H9 (cell line): ENCODE data around the gene SIN3B. TPM values are rescaled to one million over a fixed set of nuclear protein-coding genes. Genes with fewer than 3 reads are reported as not detected.
"Not testable (repeated sequence)": the region's sequence is repeated elsewhere in the genome, so short reads cannot be mapped to it uniquely, and the experiment has no call there.

ENCODE experiments used
- DNase-seq: peaks from one replicate; pipeline ENCODE4 v3.0.0-alpha.2; 2017
- H2AFZ ChIP-seq: one replicate; pipeline ENCODE4 v1.6.1; 2013; ENCODE audit warnings: mild to moderate bottlenecking, low read length, control low read depth, moderate library complexity
- H2AK5ac ChIP-seq: 2 replicates; pipeline ENCODE4 v1.6.1; 2013; ENCODE audit warnings: low read length, control low read depth, mixed read lengths; ENCODE audit not compliant: insufficient read length
- H2BK120ac ChIP-seq: one replicate; pipeline ENCODE4 v1.6.1; 2013; ENCODE audit warnings: low read depth, mild to moderate bottlenecking, low read length, control low read depth, inconsistent platforms; ENCODE audit not compliant: poor library complexity, severe bottlenecking
- H2BK12ac ChIP-seq: 2 replicates; pipeline ENCODE4 v1.6.1; 2013; ENCODE audit warnings: low read length, control low read depth, mixed read lengths, low read depth; ENCODE audit not compliant: insufficient read length
- H2BK15ac ChIP-seq: 2 replicates; pipeline ENCODE4 v1.6.1; 2013; ENCODE audit warnings: low read depth, low read length, control low read depth
- H2BK20ac ChIP-seq: one replicate; pipeline ENCODE4 v1.6.1; 2013; ENCODE audit warnings: low read depth, mild to moderate bottlenecking, low read length, control low read depth, inconsistent platforms; ENCODE audit not compliant: poor library complexity, severe bottlenecking
- H2BK5ac ChIP-seq: 2 replicates; pipeline ENCODE4 v1.6.1; 2013; ENCODE audit warnings: low read length, control low read depth, mixed read lengths; ENCODE audit not compliant: insufficient read length
- H3K14ac ChIP-seq: 2 replicates; pipeline ENCODE4 v1.6.1; 2013; ENCODE audit warnings: low read length, control low read depth; ENCODE audit not compliant: insufficient read depth
- H3K18ac ChIP-seq: 2 replicates; pipeline ENCODE4 v1.6.1; 2013; ENCODE audit warnings: low read depth, mild to moderate bottlenecking, mixed read lengths, low read length, control low read depth; ENCODE audit not compliant: insufficient read length
- H3K23ac ChIP-seq: 2 replicates; pipeline ENCODE4 v1.6.1; 2013; ENCODE audit warnings: low read length, control low read depth, mixed read lengths, low read depth; ENCODE audit not compliant: insufficient read length
- H3K23me2 ChIP-seq: 2 replicates; pipeline ENCODE4 v1.6.1; 2013; ENCODE audit warnings: low read depth, mild to moderate bottlenecking, mixed read lengths, low read length, control low read depth; ENCODE audit not compliant: insufficient read length, poor library complexity, severe bottlenecking
- H3K27ac ChIP-seq: 2 replicates; pipeline ENCODE4 v1.5.1; 2013; ENCODE audit warnings: low read length, control low read depth, mixed read lengths, low read depth; ENCODE audit not compliant: insufficient read length
- H3K27me3 ChIP-seq: 2 replicates; pipeline ENCODE4 v1.6.1; 2013; ENCODE audit warnings: low read length, control low read depth, inconsistent platforms; ENCODE audit not compliant: insufficient read depth
- H3K4ac ChIP-seq: 2 replicates; pipeline ENCODE4 v1.6.1; 2013; ENCODE audit warnings: low read depth, mild to moderate bottlenecking, control low read depth, inconsistent platforms, low read length, moderate library complexity
- H3K4me1 ChIP-seq: 2 replicates; pipeline ENCODE4 v1.6.1; 2013; ENCODE audit warnings: low read length, control low read depth, inconsistent platforms; ENCODE audit not compliant: insufficient read depth
- H3K4me2 ChIP-seq: 2 replicates; pipeline ENCODE4 v1.6.1; 2013; ENCODE audit warnings: low read length, control low read depth, mixed read lengths; ENCODE audit not compliant: insufficient read length, insufficient read depth
- H3K56ac ChIP-seq: 2 replicates; pipeline ENCODE4 v1.6.1; 2013; ENCODE audit warnings: low read depth, mild to moderate bottlenecking, mixed read lengths, low read length, control low read depth; ENCODE audit not compliant: insufficient read length
- H3K79me1 ChIP-seq: 2 replicates; pipeline ENCODE4 v1.6.1; 2013; ENCODE audit warnings: low read depth, mild to moderate bottlenecking, moderate library complexity, low read length, control low read depth, inconsistent platforms; ENCODE audit not compliant: insufficient read depth, poor library complexity, severe bottlenecking
- H3K79me2 ChIP-seq: 2 replicates; pipeline ENCODE4 v1.6.1; 2013; ENCODE audit warnings: low read length, control low read depth, inconsistent platforms; ENCODE audit not compliant: insufficient read depth
- H3K9ac ChIP-seq: 2 replicates; pipeline ENCODE4 v1.6.1; 2013; ENCODE audit warnings: low read length, control low read depth, mixed read lengths; ENCODE audit not compliant: insufficient read length; ENCODE audit errors: extremely low read depth
- H3K9me3 ChIP-seq: one replicate; pipeline ENCODE4 v1.6.1; 2013; ENCODE audit warnings: low read depth, low read length, inconsistent platforms; ENCODE audit not compliant: control insufficient read depth
- H3T11ph ChIP-seq: one replicate; pipeline ENCODE4 v1.6.1; 2013; ENCODE audit warnings: mild to moderate bottlenecking, low read length, control low read depth, inconsistent platforms
- H4K20me1 ChIP-seq: one replicate; pipeline ENCODE4 v1.6.1; 2013; ENCODE audit not compliant: control insufficient read depth, insufficient read length, insufficient read depth
- H4K5ac ChIP-seq: 2 replicates; pipeline ENCODE4 v1.6.1; 2013; ENCODE audit warnings: low read depth, mild to moderate bottlenecking, mixed read lengths, low read length, control low read depth; ENCODE audit not compliant: insufficient read length
- H4K8ac ChIP-seq: replicated peaks from 2 replicates; pipeline ENCODE4 v1.6.1; 2013; ENCODE audit warnings: low read length, control low read depth, mixed read lengths, low read depth; ENCODE audit not compliant: insufficient read length
- H4K91ac ChIP-seq: 2 replicates; pipeline ENCODE4 v1.6.1; 2013; ENCODE audit warnings: low read depth, mild to moderate bottlenecking, moderate library complexity, mixed read lengths, low read length, control low read depth; ENCODE audit not compliant: insufficient read length
- H3K27ac Mint-ChIP-seq, 3 experiments: 2 replicates in 2 of 3; 3 replicates in 1 of 3; pipeline ENCODE4 v1.8.0; 2020 to 2021; ENCODE audit warnings: mixed read lengths in 3 of 3, mild to moderate bottlenecking in 1 of 3, moderate library complexity in 1 of 3
- H3K27me3 Mint-ChIP-seq: 2 replicates; pipeline ENCODE4 v1.8.0; 2021; ENCODE audit warnings: low read depth, mild to moderate bottlenecking, moderate library complexity, mixed read lengths
- H3K36me3 Mint-ChIP-seq, 3 experiments: 2 replicates in 2 of 3; 3 replicates in 1 of 3; pipeline ENCODE4 v1.8.0; 2020 to 2021; ENCODE audit warnings: low read depth in 3 of 3, mixed read lengths in 3 of 3; ENCODE audit not compliant: insufficient read depth in 1 of 3
- H3K4me1 Mint-ChIP-seq, 2 experiments: 2 replicates each; pipeline ENCODE4 v1.8.0; 2020; ENCODE audit warnings: mixed read lengths in 2 of 2
- H3K4me3 Mint-ChIP-seq, 2 experiments: 2 replicates in 1 of 2; 3 replicates in 1 of 2; pipeline ENCODE4 v1.8.0; 2020 to 2021; ENCODE audit warnings: mild to moderate bottlenecking in 2 of 2, mixed read lengths in 2 of 2, moderate library complexity in 1 of 2
- H3K9me3 Mint-ChIP-seq, 2 experiments: 2 replicates in 1 of 2; 3 replicates in 1 of 2; pipeline ENCODE4 v1.8.0; 2020; ENCODE audit warnings: mild to moderate bottlenecking in 2 of 2, mixed read lengths in 2 of 2, moderate library complexity in 1 of 2
- WGBS: extraction: QIAGEN DNeasy Blood & Tissue Kit; methylation state at CpG from one replicate; pipeline ENCODE4 v1.1.7; 2013; ENCODE audit warnings: missing lambda C conversion rate, low lambda C conversion rate, mixed read lengths; ENCODE audit not compliant: insufficient read length; ENCODE audit errors: extremely low coverage; 5-methylcytosine and 5-hydroxymethylcytosine counted together
- total RNA-seq: library from RNA; stranded (reverse); gene quantifications from 2 replicates; pipeline ENCODE4 v1.2.1, GENCODE V29; 2021
- TF ChIP-seq, protein P1 (sequence below): fragments of 200-600 bp; sonication (generic); conservative IDR thresholded peaks from 3 replicates; pipeline ENCODE4 v1.8.0; 2021; ENCODE audit warnings: antibody characterized with exemption, mild to moderate bottlenecking

The SIN3B gene
- total RNA-seq, 1 experiment from 2014 or later: 72.7 TPM

GRCh38 chr19:16874250-16874977 is 45.2 kb downstream of the SIN3B start:
- H2BK120ac ChIP-seq: no peak overlapping the region
- no peak overlapping the region for H3K56ac ChIP-seq
- no peak overlapping the region for H3K9ac ChIP-seq
- peak overlapping the region; percentile 74 for H4K5ac ChIP-seq
- no peak overlapping the region for H3K4ac ChIP-seq
- Mint-ChIP-seq H3K9me3 (peaks cover 0 to 7% of the 10 kb centered on the region in 2 experiments; a peak in 2 of 5 replicates), H3K4me3 (no peak overlapping the region), H3K27me3 (no peaks in the 10 kb centered on the region), H3K36me3 (peaks cover 50 to 88% (median 70%) of the 10 kb centered on the region in 3 experiments; a peak in 6 of 7 replicates), H3K27ac (peak overlapping the region; percentile 19 to 92 (median 89); a peak in 6 of 7 replicates), H3K4me1 (no peaks in the 10 kb centered on the region)
- no peak overlapping the region for H4K91ac ChIP-seq
- H2BK12ac ChIP-seq: no peak overlapping the region
- H2BK20ac ChIP-seq: no peak overlapping the region
- H3K23ac ChIP-seq: no peak overlapping the region
- H3K9me3 ChIP-seq: no peaks in the 10 kb centered on the region
- no peaks in the 10 kb centered on the region for H3K4me1 ChIP-seq
- WGBS: no CpG with 5 or more reads among the region's 1 CpG
- no peaks in the 10 kb centered on the region for H3K27me3 ChIP-seq
- H3K14ac ChIP-seq: no peak overlapping the region; the same call in 1 of the 2 replicates
- H2BK5ac ChIP-seq: no peak overlapping the region
- DNase-seq: no peak
- H3K79me2 ChIP-seq: peaks cover 5% of the 10 kb centered on the region; the same call in 1 of the 2 replicates
- peak overlapping the region; percentile 25 for H3K18ac ChIP-seq
- H2BK15ac ChIP-seq: no peak overlapping the region
- H3K79me1 ChIP-seq: peaks cover 2% of the 10 kb centered on the region
- no peak overlapping the region for H3K27ac ChIP-seq
- H4K20me1 ChIP-seq: no peaks in the 10 kb centered on the region
- no peak overlapping the region for H3K4me2 ChIP-seq
- H3T11ph ChIP-seq: no peak overlapping the region
- TF ChIP-seq, protein P1, sequence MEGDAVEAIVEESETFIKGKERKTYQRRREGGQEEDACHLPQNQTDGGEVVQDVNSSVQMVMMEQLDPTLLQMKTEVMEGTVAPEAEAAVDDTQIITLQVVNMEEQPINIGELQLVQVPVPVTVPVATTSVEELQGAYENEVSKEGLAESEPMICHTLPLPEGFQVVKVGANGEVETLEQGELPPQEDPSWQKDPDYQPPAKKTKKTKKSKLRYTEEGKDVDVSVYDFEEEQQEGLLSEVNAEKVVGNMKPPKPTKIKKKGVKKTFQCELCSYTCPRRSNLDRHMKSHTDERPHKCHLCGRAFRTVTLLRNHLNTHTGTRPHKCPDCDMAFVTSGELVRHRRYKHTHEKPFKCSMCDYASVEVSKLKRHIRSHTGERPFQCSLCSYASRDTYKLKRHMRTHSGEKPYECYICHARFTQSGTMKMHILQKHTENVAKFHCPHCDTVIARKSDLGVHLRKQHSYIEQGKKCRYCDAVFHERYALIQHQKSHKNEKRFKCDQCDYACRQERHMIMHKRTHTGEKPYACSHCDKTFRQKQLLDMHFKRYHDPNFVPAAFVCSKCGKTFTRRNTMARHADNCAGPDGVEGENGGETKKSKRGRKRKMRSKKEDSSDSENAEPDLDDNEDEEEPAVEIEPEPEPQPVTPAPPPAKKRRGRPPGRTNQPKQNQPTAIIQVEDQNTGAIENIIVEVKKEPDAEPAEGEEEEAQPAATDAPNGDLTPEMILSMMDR: no peak
- H2AFZ ChIP-seq: no peak overlapping the region
- H2AK5ac ChIP-seq: no peak overlapping the region
- H4K8ac ChIP-seq: no peak overlapping the region
- H3K23me2 ChIP-seq: no peaks in the 10 kb centered on the region

DNA sequence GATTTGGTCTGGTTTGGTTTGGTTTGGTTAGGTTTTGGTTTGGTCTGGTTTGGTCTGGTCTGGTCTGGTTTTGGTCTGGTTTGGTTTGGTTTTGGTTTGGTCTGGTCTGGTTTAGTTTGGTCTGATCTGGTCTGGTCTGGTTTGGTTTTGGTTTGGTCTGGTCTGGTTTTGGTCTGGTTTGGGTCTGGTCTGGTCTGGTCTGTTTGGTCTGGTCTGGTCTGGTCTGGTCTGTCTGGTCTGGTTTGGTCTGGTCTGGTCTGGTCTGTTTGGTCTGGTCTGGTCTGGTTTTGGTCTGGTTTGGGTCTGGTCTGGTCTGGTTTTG is 45.7 kb downstream of the SIN3B start:
- not testable (repeated sequence) for H4K8ac ChIP-seq, H3K79me2 ChIP-seq, H3K4me1 Mint-ChIP-seq, H2BK120ac ChIP-seq, H3K27me3 ChIP-seq, H2BK5ac ChIP-seq, H4K91ac ChIP-seq, H3K18ac ChIP-seq, H3K9me3 Mint-ChIP-seq, H4K20me1 ChIP-seq, H3K14ac ChIP-seq, H3K4me1 ChIP-seq, H3K27me3 Mint-ChIP-seq, H3K79me1 ChIP-seq, H4K5ac ChIP-seq, H3K9me3 ChIP-seq, H3K27ac ChIP-seq, H2AFZ ChIP-seq, H2BK15ac ChIP-seq, H3K23ac ChIP-seq, H3K4ac ChIP-seq, H3K4me3 Mint-ChIP-seq, H3K9ac ChIP-seq, H3K56ac ChIP-seq, H2BK20ac ChIP-seq, H3K23me2 ChIP-seq, DNase-seq, H2BK12ac ChIP-seq, H2AK5ac ChIP-seq, H3T11ph ChIP-seq, H3K4me2 ChIP-seq
- Mint-ChIP-seq H3K36me3 (peaks cover 53 to 87% (median 70%) of the 10 kb centered on the region in 3 experiments; a peak in 6 of 7 replicates), H3K27ac (peak overlapping the region; percentile 19 to 92 (median 89); a peak in 6 of 7 replicates)
